ENCODE results near the gene BMP8B.

DNA sequence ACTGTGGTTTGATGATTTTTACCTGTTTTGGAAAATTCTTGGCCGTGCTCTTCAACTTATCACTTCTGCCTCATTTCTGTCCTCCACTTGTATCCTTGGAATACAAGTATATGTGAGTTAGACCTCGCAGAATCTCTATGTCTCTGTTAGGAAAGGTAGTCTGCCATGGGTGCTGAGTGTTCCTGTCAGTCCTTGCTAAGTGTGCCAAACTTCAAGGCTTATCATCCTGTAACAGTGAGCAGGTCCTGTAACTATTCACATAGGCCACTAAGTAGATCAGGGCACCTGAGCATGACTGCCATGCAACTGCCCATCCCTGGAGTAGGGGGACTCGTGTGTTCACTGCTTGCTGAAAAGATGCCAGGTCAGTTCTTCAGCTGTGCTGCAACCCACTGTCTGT lies 24.2 kb upstream of the BMP8B start:
- TF ChIP-seq, protein P1, sequence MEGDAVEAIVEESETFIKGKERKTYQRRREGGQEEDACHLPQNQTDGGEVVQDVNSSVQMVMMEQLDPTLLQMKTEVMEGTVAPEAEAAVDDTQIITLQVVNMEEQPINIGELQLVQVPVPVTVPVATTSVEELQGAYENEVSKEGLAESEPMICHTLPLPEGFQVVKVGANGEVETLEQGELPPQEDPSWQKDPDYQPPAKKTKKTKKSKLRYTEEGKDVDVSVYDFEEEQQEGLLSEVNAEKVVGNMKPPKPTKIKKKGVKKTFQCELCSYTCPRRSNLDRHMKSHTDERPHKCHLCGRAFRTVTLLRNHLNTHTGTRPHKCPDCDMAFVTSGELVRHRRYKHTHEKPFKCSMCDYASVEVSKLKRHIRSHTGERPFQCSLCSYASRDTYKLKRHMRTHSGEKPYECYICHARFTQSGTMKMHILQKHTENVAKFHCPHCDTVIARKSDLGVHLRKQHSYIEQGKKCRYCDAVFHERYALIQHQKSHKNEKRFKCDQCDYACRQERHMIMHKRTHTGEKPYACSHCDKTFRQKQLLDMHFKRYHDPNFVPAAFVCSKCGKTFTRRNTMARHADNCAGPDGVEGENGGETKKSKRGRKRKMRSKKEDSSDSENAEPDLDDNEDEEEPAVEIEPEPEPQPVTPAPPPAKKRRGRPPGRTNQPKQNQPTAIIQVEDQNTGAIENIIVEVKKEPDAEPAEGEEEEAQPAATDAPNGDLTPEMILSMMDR (IDR thresholded peaks at IDR 0.05; ENCODE audit: insufficient read depth, low read depth, low read length) = no peak
- no peak for TF ChIP-seq EZH2 (IDR thresholded peaks at IDR 0.05; ENCODE audit: insufficient read depth, low read length)

All from astrocyte (in vitro differentiated cells and primary cell).